HuH-7.5 (cell line): ENCODE results near the gene MACROD2.

Source experiments
- DNase-seq: peaks from one replicate; pipeline ENCODE4 v3.0.0; 2011; ENCODE audit warnings: low spot score

Gene MACROD2

DNA sequence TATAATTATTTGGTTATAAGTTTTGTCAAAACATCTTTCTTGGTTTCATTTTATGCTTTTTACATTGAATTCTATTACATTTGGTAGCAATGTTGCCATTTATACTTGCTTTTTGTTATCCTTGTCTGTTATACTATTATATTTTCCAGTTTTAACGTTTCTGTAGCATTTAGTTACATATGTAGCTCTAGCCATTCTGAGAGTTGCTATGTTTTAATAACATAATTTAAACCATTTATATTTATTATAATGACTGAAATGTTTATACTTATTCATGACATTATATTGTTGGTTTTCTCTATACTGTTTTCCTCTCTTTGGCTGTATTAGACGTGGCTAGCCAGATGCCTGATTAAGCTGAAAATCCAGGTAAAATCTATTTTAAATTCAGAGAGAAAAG is 594.1 kb downstream of the MACROD2 start:
- no peak for DNase-seq

DNA sequence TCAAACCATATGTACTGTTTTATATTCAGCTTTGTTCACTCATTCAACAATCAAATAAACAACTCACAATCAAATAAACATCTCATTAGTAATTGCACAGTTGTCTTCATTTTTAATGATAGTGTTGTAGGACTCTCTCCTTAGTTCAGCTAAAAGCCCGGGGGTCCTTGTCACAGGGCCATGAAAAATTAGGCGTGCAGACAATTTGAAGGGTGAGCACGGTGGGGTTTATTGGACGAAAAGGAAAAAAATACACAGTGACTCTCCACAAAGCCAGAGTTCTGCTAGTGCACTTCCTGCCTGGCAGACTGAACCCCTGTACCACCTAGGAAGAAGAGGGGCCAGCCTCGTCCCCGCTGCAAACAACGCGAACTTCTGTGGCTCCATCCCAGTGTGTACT is 599.7 kb downstream of the MACROD2 start:
- no peak for DNase-seq

DNA sequence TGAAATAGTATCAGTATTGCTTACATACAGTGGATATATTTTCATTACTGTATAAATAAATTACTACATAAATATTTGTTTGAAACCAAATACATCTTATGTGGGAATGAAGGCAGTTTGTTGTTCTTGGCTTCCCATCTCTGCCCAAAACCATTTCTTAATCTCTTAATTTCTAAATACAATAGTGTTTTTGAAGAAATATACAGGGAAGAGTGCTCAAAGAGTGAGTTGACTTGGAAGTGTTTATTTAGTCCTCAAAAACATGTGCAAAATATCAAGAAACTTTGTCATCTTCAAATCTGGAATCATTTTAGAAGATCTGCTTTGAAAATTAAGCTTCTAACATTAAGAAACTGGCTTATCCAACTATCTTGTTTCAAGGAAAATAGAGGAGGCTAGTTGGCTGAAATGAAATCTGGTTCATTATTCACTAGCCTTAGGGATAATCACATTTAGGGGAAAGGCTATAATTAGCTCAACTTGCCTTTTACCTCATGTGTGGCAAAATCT is 601.9 kb downstream of the MACROD2 start:
- no peak for DNase-seq

DNA sequence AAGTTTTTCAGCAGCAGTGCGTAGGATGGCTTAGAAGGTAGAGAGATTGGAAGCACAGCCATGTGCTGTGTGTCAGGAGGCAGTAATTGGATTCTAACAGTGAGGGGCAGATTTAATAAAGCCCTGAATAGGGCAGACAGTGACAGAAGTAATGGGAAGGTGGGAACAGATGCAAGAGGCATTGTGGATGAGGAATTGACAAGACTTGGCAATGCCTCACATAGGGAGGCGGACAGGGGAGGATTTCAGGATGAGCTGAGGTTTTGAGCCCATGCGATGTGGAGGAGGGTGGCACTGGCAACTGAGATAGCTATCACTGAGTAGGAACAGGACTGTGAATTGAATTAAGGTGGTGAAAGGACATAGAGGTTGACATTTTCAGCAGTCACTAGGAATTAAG is 604.3 kb downstream of the MACROD2 start:
- DNase-seq, result no peak

DNA sequence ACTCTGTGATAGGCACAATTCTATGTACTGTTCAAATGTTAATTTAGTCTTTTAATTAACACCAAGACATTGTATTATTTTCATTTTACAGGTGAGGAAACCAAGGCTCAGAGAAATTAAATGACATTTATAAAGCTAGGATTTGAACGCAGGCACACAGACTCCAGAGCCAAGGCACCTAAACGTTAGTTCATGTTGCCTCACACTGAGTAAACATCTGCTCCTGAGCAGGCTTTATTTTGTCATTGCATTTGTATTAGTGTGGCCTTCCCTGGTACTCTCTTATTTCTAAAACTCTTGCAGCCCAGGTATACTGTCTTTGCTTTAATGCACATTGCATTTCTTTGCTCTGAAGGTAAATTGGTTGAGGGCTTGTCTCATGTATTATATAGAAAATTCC is 605.2 kb downstream of the MACROD2 start:
- no peak for DNase-seq

DNA sequence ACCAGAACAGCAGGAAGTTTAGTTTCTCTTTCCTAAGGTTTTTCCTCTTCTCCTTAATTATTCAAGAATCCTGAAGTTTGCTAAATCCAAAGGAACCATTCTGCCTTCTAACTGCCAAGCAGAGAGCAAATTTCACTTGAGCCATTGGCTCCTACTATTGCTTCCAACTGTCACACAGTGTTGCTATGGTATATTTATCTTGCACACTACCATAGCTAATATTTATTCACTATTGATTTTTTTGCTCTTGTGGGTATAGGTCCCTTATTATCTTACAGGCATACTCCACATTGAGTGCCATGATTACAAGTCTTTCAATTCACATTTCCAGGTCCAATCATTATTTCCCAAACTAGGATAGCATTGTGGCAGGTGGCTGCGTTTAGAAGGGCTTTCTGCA is 608.8 kb downstream of the MACROD2 start:
- DNase-seq, result no peak

DNA sequence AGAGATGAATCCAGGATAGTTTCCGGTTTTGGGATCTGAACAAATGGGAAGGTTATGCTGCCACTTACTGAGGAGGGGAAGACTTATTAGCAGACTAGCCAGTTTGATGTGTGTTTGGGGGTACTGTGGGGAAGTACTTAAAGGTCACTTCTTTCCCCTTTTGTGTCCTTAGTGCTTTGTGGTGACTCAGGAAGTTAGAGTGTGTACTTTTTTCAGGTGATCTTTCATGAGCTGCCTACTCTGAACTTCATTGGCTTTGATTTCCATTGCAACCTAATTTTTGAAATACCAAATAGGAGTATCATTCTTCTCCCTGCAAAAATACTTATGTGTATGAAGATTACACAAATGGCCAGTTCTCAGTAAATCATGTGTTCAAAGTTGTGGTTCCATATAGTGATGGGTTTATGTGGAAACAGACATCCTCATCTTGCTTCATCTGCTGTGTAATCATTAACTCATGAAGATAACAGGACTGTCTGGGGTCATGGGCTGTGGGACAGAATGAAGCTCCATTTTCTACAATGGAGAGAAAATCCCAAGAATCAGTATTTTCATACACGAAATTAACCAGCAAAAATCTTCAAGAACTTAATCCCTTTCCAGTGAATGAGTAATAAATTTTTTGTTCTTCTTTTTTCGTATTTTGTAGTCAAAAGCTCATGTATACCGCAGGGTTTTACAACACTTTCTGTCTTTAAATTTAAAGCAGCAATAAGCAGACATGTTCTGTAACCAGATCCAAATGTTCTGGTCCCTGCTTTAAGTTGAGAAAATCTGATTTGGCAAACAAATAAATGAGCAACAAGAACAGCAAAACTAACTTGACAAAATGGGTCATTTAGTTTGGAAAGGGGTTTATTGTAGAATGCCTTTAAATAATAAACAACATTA is 614.3 kb downstream of the MACROD2 start:
- peak; percentile 39 for DNase-seq

DNA sequence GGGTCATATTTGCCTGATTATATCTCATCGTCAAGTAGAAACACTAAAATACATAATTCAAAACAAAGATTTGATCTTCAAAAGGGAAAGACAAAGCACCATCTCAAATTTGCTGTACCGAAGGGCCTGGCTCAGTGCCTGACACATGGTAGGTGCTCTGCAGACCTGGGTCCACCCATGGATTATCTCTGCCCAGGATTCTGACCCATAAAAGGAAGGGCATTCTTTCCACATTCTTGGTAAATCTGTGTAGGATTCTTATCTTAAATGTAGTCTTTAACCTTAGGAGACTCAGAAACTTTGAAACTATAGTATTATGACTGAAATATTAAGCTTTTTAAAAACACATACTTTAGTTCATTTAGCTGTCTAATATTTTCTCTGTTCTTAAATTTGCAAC is 616.2 kb downstream of the MACROD2 start:
- no peak for DNase-seq

DNA sequence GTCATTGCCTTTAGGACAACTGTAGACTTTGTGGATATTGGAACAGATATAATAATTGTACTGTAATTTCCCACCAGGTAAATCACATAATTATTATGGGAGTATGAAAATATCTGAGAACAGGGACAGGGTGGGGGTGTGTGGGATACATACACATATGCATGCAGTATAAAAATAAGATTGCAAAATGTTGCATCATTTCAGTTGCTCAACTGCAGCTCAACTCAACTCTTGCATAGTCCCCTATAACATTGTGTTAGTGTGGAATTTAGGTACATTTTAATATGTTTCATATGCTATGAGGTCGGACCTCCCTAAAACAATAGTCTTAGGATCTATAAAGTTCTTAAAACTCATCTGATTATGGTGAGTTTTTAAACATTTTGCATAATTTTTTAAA is 617.1 kb downstream of the MACROD2 start:
- DNase-seq, result no peak

DNA sequence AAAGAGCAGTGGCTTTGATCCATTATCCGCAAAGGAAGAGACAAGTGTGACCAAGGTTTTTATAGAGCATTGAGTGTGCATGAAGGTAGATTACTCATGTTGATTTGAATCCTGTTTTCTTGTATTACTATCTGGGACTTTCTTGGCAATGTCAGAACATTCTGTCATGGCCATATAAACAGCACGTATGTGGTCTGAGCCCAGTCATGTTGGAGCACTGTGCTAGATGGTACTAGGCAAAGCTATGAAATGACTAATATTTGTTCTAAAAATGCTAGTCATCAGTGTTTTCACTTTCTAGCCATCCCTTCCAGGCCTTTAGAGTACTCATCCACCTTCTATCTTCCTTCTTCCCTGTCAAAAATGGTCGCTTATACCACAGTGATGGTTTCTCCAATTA is 620.7 kb downstream of the MACROD2 start:
- DNase-seq, result no peak

DNA sequence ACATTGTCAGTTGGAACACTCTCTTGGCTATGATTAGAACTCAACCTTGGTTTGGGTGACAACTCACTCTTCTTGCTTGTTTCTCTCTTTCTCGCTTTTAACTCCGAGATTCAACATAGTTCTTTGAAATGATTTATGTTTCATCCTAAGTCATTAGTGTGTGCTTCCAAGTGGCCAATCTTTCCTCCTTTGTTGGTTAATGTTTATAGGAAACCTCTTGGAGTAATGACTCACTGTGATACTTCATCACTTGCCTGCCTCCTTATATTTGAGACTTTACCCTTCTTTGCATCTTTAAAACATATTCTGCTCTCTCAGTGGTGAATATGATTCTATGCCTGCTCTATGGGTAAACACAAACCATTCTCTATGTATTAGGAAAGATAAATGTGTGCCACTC is 621.8 kb downstream of the MACROD2 start:
- DNase-seq, result no peak

DNA sequence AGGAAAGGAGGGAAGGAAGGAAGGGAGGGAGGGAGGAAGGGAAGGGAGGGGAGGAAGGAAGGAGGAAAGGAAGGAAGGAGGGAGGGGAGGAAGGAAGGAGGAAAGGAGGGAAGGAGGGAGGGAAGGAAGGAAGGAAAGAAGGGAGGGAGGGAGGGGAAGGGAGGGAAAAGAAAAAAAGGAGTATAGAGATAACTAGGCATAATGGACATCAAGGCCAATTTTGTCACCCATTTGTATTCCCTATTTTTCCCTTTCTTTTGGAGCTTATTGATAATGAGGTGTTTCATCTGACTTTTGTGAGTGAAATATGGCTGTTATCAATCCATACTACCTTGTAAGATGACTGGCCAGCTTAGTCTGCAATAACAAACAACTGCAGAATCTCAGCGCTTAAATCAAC is 624.1 kb downstream of the MACROD2 start:
- DNase-seq, result no peak

DNA sequence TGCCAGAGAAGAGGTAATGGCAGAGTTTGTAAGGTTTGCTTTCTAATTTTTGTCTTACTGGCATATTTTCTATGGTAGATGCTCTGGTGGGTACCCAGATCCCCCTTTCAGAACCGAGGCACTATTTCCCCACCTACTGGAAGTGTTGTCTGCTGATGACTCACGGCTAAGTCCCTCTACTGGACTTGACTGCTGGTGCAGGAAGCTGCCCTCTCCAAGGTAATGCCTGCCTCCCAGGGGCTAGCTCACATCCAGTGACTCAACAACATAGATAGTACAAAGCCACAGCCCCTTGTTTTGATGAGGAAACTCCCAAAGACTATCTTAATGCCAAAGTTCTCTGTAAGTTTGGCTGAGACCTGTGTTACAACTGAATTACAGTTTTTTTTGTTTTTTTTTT is 627.5 kb downstream of the MACROD2 start:
- DNase-seq, result no peak

DNA sequence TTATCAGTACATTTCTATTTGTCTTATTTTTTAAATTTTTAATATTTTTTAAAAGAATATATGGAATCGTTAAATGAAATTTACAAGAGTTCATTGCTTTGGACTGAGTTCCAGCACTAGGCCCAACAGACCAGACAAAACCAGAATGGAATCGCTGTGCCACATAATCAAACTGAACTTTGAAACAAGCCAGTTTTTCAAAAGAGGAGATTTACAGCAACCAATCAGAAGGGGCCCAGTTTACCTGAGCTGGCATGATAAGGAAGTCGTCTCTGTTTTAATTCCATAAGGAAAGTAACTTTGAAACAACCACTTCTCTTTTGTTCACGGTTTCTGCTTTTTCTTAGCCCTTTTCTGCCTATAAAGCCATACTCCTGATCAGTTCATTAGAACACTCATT is 635.7 kb downstream of the MACROD2 start:
- no peak for DNase-seq

DNA sequence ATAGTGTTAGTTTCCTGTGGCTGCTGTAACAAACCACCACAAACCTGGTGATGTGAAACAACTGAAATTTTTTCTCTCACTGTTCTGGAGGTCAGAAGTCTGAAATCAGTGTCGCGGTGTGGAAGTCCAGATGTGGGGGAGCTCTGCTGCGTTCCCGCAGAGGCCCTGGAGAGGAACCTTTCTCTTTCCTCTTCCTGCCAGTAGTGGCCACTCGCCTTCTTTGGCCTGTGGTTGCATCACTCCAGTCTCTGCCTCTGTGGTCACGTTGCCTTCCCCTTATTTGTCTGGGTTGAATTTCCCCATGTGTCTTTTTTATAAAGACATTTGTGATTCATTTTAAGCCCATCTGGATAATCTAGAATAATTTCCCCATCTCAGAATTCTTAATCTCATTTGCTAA is 637.6 kb downstream of the MACROD2 start:
- DNase-seq, result no peak

DNA sequence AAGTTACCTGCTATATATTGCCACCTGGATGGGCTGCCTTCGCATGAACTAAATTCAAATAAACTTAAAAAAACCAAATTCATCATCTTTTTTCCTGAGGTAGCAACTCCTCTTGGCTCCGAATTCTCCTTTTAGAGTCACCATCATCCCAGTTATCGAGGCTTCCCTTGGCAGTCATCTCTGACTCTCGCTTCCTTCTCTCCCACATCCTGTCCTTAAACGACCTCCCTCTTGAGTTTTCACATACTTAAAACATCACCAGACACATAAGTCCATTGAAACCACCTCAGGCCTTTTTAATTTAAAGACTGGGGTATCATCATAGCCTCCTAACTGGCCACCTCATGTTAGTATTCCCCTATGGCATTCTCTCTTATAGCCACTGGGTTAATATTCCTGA is 638.2 kb downstream of the MACROD2 start:
- no peak for DNase-seq

DNA sequence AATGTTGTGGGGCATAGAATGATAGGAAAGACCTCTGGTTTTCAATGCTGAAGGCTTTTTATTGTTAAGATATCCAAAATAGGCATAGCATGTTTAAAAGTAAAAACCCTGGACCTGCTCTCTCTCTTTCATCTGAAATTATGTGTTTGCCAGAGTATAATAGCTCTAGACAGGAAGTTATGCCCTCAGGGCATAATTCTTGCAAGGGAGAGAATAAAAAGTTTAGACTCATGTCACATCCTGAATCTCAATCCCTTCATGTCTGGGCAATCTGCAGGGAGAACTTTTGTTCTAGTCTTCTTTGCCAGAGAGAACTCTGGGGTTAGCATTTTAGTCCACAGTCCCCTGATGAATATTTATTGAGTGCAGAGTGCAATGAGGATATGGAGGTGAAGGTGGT is 639.3 kb downstream of the MACROD2 start:
- no peak for DNase-seq

DNA sequence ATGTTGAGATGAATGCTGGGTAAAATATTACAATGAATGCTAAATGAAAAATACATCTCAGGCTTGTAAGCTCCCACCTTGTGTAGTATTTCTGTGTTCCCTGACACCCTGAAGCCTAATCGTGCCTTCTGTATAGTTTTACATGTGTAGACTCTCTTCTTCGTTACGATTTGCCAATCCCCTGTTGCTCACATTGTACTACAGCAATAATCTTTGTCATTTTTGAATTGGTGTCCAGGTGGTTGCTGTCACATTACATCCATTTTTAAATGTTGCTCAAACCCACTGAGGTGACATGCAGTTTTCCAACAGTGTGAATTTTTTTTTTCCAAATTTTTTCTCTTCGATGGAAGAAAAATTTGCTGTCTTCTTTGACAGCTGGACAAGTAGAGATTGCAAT is 642.1 kb downstream of the MACROD2 start:
- DNase-seq, result no peak

DNA sequence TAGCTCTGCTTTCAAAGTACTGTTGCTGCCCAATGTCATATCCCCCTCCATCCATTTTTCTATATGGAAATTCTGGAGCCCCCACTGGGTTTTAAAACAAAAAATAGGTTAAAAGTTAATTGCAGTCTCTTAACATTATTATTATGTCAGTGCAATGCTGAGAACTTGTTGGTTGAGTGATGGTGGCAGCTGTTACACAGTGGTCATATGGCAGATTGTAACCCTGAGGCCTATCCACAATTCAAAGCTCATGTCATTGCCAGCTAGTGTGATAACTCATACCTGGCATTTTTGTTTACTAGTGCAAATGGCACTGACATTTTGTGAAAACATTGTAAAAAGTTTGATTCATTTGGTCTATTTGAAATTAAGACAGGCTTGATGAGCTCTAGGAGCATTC is 647.8 kb downstream of the MACROD2 start:
- DNase-seq, result no peak

DNA sequence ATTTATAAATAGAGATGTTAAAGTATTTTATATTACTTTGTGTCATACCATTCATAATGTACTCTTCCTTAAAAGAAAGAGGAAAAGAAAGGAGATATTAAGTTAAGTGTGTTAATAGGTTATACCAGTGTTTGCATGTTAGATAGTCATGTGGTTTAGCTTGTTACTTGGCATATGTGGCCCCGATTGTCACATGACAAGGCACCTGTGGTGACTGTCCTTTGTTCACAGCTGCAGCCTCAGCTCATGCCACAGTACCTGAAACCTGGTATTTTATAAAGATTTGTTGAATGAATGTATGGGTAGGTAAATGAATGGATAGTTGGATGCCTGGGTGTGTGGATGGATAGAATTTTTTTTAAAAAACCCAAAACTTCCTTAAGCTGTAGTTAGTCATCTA is 648.2 kb downstream of the MACROD2 start:
- DNase-seq, result no peak

DNA sequence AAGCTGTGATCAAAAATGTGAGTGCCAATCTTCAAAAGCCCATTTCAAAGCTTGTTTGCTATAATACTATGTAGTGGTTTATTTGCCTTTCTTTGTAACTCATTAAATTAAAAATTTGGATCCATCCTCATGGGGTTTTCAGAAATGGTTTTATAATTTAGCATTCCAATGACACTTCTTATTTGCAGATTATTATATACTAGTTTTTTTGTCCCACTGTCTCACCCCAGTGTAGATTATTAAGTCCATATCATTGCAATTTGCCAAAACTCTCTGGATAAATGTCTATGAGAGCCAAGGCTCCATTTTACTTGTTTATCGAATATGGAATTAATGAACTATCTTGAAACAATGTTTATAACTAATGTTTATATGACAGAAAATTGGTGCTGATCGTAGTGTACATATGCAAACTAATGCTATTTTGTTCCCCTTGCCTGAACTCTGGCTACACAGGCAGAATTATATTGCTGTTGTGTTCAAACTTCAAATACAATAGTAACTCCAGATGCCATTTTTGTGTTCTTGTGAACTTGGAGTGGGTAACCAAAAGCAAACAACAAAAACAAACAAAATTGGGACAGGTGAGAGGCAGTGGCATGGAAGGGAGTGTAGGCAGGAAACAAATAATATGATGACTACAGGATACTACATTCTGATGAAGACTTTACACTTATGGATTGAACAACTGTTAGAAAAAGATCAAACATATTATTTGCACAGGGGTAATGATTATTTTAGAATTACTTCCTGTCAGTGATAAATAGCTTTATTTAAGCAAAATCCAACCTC is 649.2 kb downstream of the MACROD2 start:
- no peak for DNase-seq

DNA sequence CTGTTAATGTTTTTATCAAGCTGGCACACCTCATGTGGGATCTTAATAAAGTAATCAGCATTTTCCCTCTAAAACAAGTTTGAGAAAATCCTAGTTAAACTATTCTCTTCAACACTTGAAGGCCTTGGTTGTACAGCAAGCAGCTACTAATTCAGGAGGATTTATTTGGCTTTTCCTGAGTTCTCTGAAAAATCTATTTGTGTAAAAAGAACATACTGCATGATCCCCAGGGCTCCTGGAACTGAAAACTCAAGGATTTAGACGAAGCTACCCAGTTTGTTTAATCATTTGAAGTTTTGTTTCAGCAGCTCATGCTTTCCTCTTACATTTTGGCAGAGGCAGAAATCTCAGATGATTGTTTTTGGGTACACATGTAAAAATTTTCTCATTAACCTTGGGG is 651.7 kb downstream of the MACROD2 start:
- DNase-seq, result no peak

DNA sequence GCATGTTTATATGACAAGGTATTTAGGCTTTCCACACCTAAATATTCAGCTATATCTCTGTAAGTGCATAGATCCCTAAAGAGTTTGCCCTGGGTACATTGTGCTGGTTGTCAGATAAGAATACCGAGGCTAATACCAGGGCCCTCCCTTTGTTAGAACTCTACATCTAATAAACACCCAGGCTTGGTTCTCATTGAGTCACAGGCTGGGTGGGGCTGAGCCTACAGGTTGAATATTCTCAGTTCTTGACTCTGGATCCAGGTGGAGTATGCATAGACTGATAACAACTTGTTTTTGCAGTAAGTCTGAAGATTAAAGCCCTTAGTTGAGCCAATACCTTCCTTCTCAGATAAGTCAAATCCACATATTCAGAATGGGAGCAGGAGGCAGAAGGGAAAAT is 654.3 kb downstream of the MACROD2 start:
- no peak for DNase-seq
